CD8-positive, alpha-beta memory T cell (primary cell): Measurements from ENCODE around the gene CBX7. TPM values are rescaled to one million over a fixed set of nuclear protein-coding genes. Genes with fewer than 3 reads are reported as not detected.
A peak's percentile ranks its signal among the peaks of the same experiment; 100 is the strongest.

Experiments used
- CTCF ChIA-PET: fragments of 350-600 bp; sonication (Branson Sonifier 250); formaldehyde crosslinking; loops from one replicate; lab custom pipeline; 2021; ENCODE audit warnings: antibody characterized with exemption; lab: Charles Lee
- POLR2A ChIA-PET: fragments of 350-600 bp; sonication (Branson Sonifier 250); formaldehyde crosslinking; loops from one replicate; lab custom pipeline; 2021; ENCODE audit warnings: antibody characterized with exemption; lab: Charles Lee
- DNase-seq, 5 donors: peaks; one replicate each; pipeline versions ENCODE4 v3.0.0 to v3.0.0-alpha.2; 2020 to 2022; ENCODE audit warnings: mixed read lengths in 1 of 5
- H3K27ac ChIP-seq: one replicate; pipeline ENCODE4 v1.7.0; 2013; ENCODE audit warnings: low read depth, mild to moderate bottlenecking, low read length, moderate library complexity
- H3K27me3 ChIP-seq: 2 replicates; pipeline ENCODE4 v1.7.0; 2013; ENCODE audit warnings: low read length, mild to moderate bottlenecking; ENCODE audit not compliant: insufficient read depth, poor library complexity, severe bottlenecking
- H3K36me3 ChIP-seq: 2 replicates; pipeline ENCODE4 v1.7.0; 2013; ENCODE audit warnings: mild to moderate bottlenecking, low read length, moderate library complexity; ENCODE audit not compliant: insufficient read depth
- H3K4me1 ChIP-seq: 2 replicates; pipeline ENCODE4 v1.7.0; 2013; ENCODE audit warnings: mild to moderate bottlenecking, low read length, moderate library complexity; ENCODE audit not compliant: insufficient read depth
- H3K4me3 ChIP-seq: 2 replicates; pipeline ENCODE4 v1.7.0; 2013; ENCODE audit warnings: mild to moderate bottlenecking, low read length
- H3K9me3 ChIP-seq: 2 replicates; pipeline ENCODE4 v1.7.0; 2013; ENCODE audit warnings: mild to moderate bottlenecking, low read length
- H3K27ac Mint-ChIP-seq, 8 donors: one replicate each; pipeline ENCODE4 v1.8.0; 2020 to 2021; ENCODE audit warnings: mixed read lengths in 8 of 8, mild to moderate bottlenecking in 6 of 8, inconsistent platforms in 3 of 8, moderate library complexity in 3 of 8
- H3K27me3 Mint-ChIP-seq, 2 donors: one replicate each; pipeline ENCODE4 v1.8.0; 2020 to 2021; ENCODE audit warnings: mixed read lengths in 2 of 2, mild to moderate bottlenecking in 1 of 2, moderate library complexity in 1 of 2
- H3K36me3 Mint-ChIP-seq, 3 donors: one replicate each; pipeline ENCODE4 v1.8.0; 2020 to 2021; ENCODE audit warnings: mixed read lengths in 3 of 3, inconsistent platforms in 1 of 3, mild to moderate bottlenecking in 1 of 3
- H3K4me1 Mint-ChIP-seq, 3 donors: one replicate each; pipeline ENCODE4 v1.8.0; 2020 to 2021; ENCODE audit warnings: mixed read lengths in 3 of 3, inconsistent platforms in 1 of 3, mild to moderate bottlenecking in 1 of 3
- H3K4me3 Mint-ChIP-seq, 7 donors: one replicate each; pipeline ENCODE4 v1.8.0; 2020 to 2021; ENCODE audit warnings: mixed read lengths in 7 of 7, mild to moderate bottlenecking in 6 of 7, moderate library complexity in 4 of 7, inconsistent platforms in 2 of 7
- H3K9me3 Mint-ChIP-seq, 5 donors: one replicate each; pipeline ENCODE4 v1.8.0; 2020 to 2022; ENCODE audit warnings: mixed read lengths in 5 of 5, mild to moderate bottlenecking in 3 of 5, moderate library complexity in 2 of 5, inconsistent platforms in 1 of 5
- polyA plus RNA-seq: library from polyadenylated mRNA; unstranded; fragments of 300-500 nt; fragmentation: Illumina TruSeq; gene quantifications from one replicate; pipeline ENCODE4 v1.2.3, GENCODE V29; 2021
- total RNA-seq, 2 experiments: library from RNA; stranded (reverse); gene quantifications; one replicate each; pipeline ENCODE4 v1.2.3, GENCODE V29; 2021

Gene CBX7
- total and polyA plus RNA-seq, 3 experiments from 2014 or later, result 26.1 to 29.7 (median 26.4) TPM

DNA sequence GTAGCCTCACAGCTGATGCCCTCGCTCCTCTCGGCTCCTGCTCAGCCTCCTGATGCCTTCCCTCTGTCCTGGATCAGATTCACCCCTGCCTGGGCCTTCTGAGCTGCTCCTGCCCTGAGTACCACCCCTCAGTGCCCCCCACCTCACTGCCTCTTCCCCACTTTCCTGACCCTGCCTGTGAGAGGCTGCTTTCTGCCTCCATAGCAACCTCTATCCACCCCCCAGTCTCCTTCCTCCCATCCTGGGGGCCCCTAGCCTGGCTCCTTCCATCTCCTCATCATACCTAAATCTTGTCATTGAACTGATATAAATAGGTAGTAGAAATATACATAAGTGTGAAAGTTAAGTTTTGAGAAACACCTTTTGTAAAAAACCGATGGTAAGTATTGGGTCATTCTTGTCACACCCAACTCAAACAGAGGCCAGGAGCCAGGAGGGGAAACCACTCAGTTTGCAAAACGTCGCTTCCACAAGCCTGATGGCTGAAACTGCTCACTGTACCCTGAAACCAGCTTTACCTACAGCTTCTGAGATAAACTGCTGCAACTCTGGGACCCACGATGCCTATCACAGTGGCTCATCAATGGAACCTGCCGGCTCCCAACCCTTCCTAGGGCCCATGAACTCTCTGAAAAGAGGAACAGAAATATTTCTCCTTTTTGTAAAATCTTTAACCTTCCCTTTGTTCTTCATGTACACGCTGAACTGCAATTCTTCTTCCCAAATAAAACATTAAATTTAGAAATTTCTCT lies 60.2 kb downstream of the CBX7 start:
- CTCF ChIA-PET, result interaction anchor here (1.1 kb wide), 1 partner anchor 26 kb away, joined by 3 read pairs; no protein-coding TSS in a partner anchor
- H3K27ac Mint-ChIP-seq, result peak overlapping the region; percentile 92 to 100 (median 100)
- peaks cover 85 to 99% (median 94%) of the 10 kb centered on the region in 3 donors for H3K4me1 Mint-ChIP-seq
- H3K4me3 ChIP-seq, result no peak overlapping the region
- peaks cover 93% of the 10 kb centered on the region for H3K4me1 ChIP-seq
- H3K27me3 Mint-ChIP-seq, result peaks cover 0 to 4% of the 10 kb centered on the region in 2 donors
- no peaks in the 10 kb centered on the region for H3K27me3 ChIP-seq
- H3K36me3 ChIP-seq, result no peaks in the 10 kb centered on the region
- DNase-seq, result no peak
- peaks cover 0 to 7% (median 3%) of the 10 kb centered on the region in 3 donors for H3K36me3 Mint-ChIP-seq
- no peaks in the 10 kb centered on the region for H3K9me3 ChIP-seq
- peak overlapping the region; percentile 85 for H3K27ac ChIP-seq
- POLR2A ChIA-PET, result interaction anchor here (0.5 to 1.4 kb wide), 4 partner anchors 12 to 1184 kb away, joined by 3 to 6 read pairs (median 4); no protein-coding TSS in a partner anchor
- H3K9me3 Mint-ChIP-seq, result no peaks in the 10 kb centered on the region
- peak overlapping the region; percentile 51 to 87 (median 84) for H3K4me3 Mint-ChIP-seq

GRCh38 chr22:39091126-39092081 lies 61.1 kb downstream of the CBX7 start:
- ChIA-PET POLR2A (interaction anchor here (0.5 to 1.0 kb wide), 4 partner anchors 30 to 228 kb away, joined by 3 to 4 read pairs (median 3); partner anchors contain the start of genes CBX7 and RPL3), CTCF (interaction anchor here (0.9 to 1.3 kb wide), 3 partner anchors 11 to 26 kb away, joined by 3 read pairs; no protein-coding TSS in a partner anchor)
- Histone ChIP-seq H3K4me1 (peaks cover 86% of the 10 kb centered on the region), H3K9me3 (no peaks in the 10 kb centered on the region), H3K36me3 (peaks cover under 1% of the 10 kb centered on the region), H3K4me3 (peak overlapping the region; percentile 55), H3K27ac (peak overlapping the region; percentile 85), H3K27me3 (no peaks in the 10 kb centered on the region)
- Mint-ChIP-seq H3K27ac (peak overlapping the region; percentile 92 to 100 (median 100)), H3K36me3 (peaks cover 0 to 13% (median 3%) of the 10 kb centered on the region in 3 donors), H3K4me1 (peaks cover 86 to 97% (median 93%) of the 10 kb centered on the region in 3 donors), H3K27me3 (peaks cover 0 to 4% of the 10 kb centered on the region in 2 donors), H3K9me3 (no peaks in the 10 kb centered on the region), H3K4me3 (peak overlapping the region; percentile 75 to 91 (median 84))
- DNase-seq, result peak in 1 of 5 donors; percentile 43

DNA sequence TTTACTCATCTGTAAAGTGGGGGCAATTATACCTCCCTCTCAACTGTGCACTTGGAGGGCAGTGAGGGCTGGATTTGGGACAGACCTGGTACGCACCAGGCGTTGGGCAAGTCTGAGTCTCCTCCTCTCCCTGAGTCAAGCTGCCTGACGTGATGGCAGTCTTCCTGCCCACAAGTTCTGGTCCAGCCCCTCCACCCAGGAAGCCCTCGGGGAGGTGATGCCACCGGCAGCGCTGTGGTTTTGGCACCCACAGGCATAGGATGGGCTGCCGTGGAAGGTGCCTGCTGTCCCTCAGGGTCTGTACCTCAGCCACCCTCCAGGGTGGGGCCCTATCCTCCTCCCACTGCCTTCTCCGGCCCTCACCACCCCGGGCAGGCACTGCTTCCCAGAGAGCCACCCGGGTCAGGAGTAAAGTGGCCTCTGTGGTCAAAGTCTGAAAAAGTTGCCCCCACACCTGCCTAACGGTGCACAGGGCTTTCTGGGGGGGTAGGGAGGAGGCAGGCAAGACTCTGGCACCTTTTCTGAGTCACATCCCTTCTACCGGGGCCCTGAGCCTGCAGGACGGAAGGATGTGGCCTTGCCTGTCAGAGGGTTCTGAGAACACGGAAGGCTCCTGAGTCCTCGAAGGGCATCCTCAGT lies 61.9 kb downstream of the CBX7 start:
- H3K9me3 ChIP-seq, result no peaks in the 10 kb centered on the region
- CTCF ChIA-PET, result interaction anchor here (0.9 to 1.6 kb wide), 3 partner anchors 10 to 68 kb away, joined by 3 read pairs; no protein-coding TSS in a partner anchor
- peak overlapping the region; percentile 55 for H3K4me3 ChIP-seq
- H3K4me1 ChIP-seq, result peaks cover 78% of the 10 kb centered on the region
- no peaks in the 10 kb centered on the region for H3K27me3 ChIP-seq
- H3K36me3 ChIP-seq, result peaks cover 5% of the 10 kb centered on the region
- POLR2A ChIA-PET, result interaction anchor here (0.6 to 1.0 kb wide), 6 partner anchors 11 to 229 kb away, joined by 3 to 6 read pairs (median 3); partner anchors contain the start of genes APOBEC3C, CBX7 and RPL3
- H3K4me3 Mint-ChIP-seq, result peak overlapping the region; percentile 75 to 91 (median 84)
- H3K4me1 Mint-ChIP-seq, result peaks cover 83 to 97% (median 89%) of the 10 kb centered on the region in 3 donors
- H3K36me3 Mint-ChIP-seq, result peaks cover 0 to 19% (median 3%) of the 10 kb centered on the region in 3 donors
- DNase-seq, result peak; percentile 85 to 97 (median 87)
- H3K27ac Mint-ChIP-seq, result peak overlapping the region; percentile 92 to 100 (median 100)
- no peaks in the 10 kb centered on the region for H3K9me3 Mint-ChIP-seq
- peaks cover 0 to 4% of the 10 kb centered on the region in 2 donors for H3K27me3 Mint-ChIP-seq
- peak overlapping the region; percentile 85 for H3K27ac ChIP-seq

GRCh38 chr22:39089928-39090327 lies 62.6 kb downstream of the CBX7 start:
- no peaks in the 10 kb centered on the region for H3K27me3 ChIP-seq
- Mint-ChIP-seq H3K27ac (peak overlapping the region; percentile 92 to 100 (median 100)), H3K4me3 (peak overlapping the region; percentile 75 to 91 (median 84)), H3K36me3 (peaks cover 0 to 24% (median 4%) of the 10 kb centered on the region in 3 donors), H3K9me3 (no peaks in the 10 kb centered on the region), H3K27me3 (peaks cover 0 to 4% of the 10 kb centered on the region in 2 donors), H3K4me1 (peaks cover 82 to 97% (median 84%) of the 10 kb centered on the region in 3 donors)
- H3K9me3 ChIP-seq, result no peaks in the 10 kb centered on the region
- peak overlapping the region; percentile 85 for H3K27ac ChIP-seq
- CTCF ChIA-PET, result interaction anchor here (1.3 to 1.6 kb wide), 3 partner anchors 11 to 68 kb away, joined by 3 to 4 read pairs (median 3); no protein-coding TSS in a partner anchor
- H3K36me3 ChIP-seq, result peaks cover 5% of the 10 kb centered on the region
- POLR2A ChIA-PET, result interaction anchor here (0.7 to 1.0 kb wide), 3 partner anchors 10 to 229 kb away, joined by 3 to 6 read pairs (median 4); partner anchors contain the start of gene APOBEC3C
- H3K4me1 ChIP-seq, result peaks cover 72% of the 10 kb centered on the region
- H3K4me3 ChIP-seq, result peak overlapping the region; percentile 55
- no peak for DNase-seq

- Mint-ChIP-seq H3K4me3 (peak overlapping the region; percentile 3 to 87 (median 35)), H3K36me3 (peaks cover 0 to 31% (median 5%) of the 10 kb centered on the region in 3 donors), H3K4me1 (peaks cover 78 to 92% (median 79%) of the 10 kb centered on the region in 3 donors), H3K27ac (peak overlapping the region; percentile 92 to 100 (median 100)), H3K27me3 (peaks cover 0 to 4% of the 10 kb centered on the region in 2 donors), H3K9me3 (no peaks in the 10 kb centered on the region)
- Histone ChIP-seq H3K27ac (peak overlapping the region; percentile 34), H3K9me3 (no peaks in the 10 kb centered on the region), H3K4me3 (no peak overlapping the region), H3K4me1 (peaks cover 62% of the 10 kb centered on the region), H3K27me3 (no peaks in the 10 kb centered on the region), H3K36me3 (peaks cover 5% of the 10 kb centered on the region)
- POLR2A ChIA-PET, result no interaction called here
- no peak for DNase-seq
- CTCF ChIA-PET, result interaction anchor here (1.3 to 1.4 kb wide), 2 partner anchors 26 to 27 kb away, joined by 4 to 5 read pairs; no protein-coding TSS in a partner anchor
Observed at GRCh38 chr22:39088685-39089032, 63.8 kb downstream of the CBX7 start.

- Mint-ChIP-seq H3K9me3 (no peaks in the 10 kb centered on the region), H3K4me1 (peaks cover 81 to 92% (median 83%) of the 10 kb centered on the region in 3 donors), H3K27me3 (peaks cover 0 to 4% of the 10 kb centered on the region in 2 donors), H3K4me3 (peak overlapping the region; percentile 8 to 74 (median 47)), H3K36me3 (peaks cover 0 to 36% (median 5%) of the 10 kb centered on the region in 3 donors), H3K27ac (peak overlapping the region; percentile 92 to 100 (median 100))
- Histone ChIP-seq H3K4me3 (no peak overlapping the region), H3K36me3 (peaks cover 5% of the 10 kb centered on the region), H3K27ac (peak overlapping the region; percentile 34), H3K4me1 (peaks cover 65% of the 10 kb centered on the region), H3K27me3 (no peaks in the 10 kb centered on the region), H3K9me3 (no peaks in the 10 kb centered on the region)
- ChIA-PET POLR2A (no interaction called here), CTCF (interaction anchor here (1.3 to 1.4 kb wide), 2 partner anchors 26 to 27 kb away, joined by 4 to 5 read pairs; no protein-coding TSS in a partner anchor)
- DNase-seq, result no peak
Observed at GRCh38 chr22:39087881-39088684, 64.4 kb downstream of the CBX7 start.
